GM12891 (cell line): Measurements from ENCODE around the gene AFF3.

ENCODE experiments used
- DNase-seq: peaks from one replicate; pipeline ENCODE4 v3.0.0; 2011; ENCODE audit warnings: low spot score; ENCODE audit not compliant: insufficient read length
- FAIRE-seq: peaks from 2 replicates; lab custom pipeline; 2011; peaks lifted over from hg19 to GRCh38; lab: Jason Lieb, UNC
- PAX5 ChIP-seq: IDR thresholded peaks from 2 replicates; pipeline ENCODE4 v1.6.1; 2011; ENCODE audit warnings: low read length, moderate library complexity, mild to moderate bottlenecking; ENCODE audit not compliant: insufficient read depth, severe bottlenecking
- POLR2A ChIP-seq: IDR thresholded peaks from 2 replicates; pipeline ENCODE4 v1.6.1; 2011; ENCODE audit warnings: low read depth, low read length, control low read depth
- POLR2AphosphoS5 ChIP-seq: IDR thresholded peaks from 2 replicates; pipeline ENCODE4 v1.6.1; 2011; ENCODE audit warnings: low read depth, low read length, control low read depth
- POU2F2 ChIP-seq: IDR thresholded peaks from 2 replicates; pipeline ENCODE4 v1.6.1; 2011; ENCODE audit warnings: low read depth, mild to moderate bottlenecking, control low read depth, low read length, moderate library complexity
- SPI1 ChIP-seq: IDR thresholded peaks from 2 replicates; pipeline ENCODE4 v1.6.1; 2011; ENCODE audit warnings: low read depth, low read length, control low read depth
- TAF1 ChIP-seq: IDR thresholded peaks from 2 replicates; pipeline ENCODE4 v1.6.1; 2011; ENCODE audit warnings: low read depth, low read length, control low read depth

AFF3 gene

GRCh38 chr2:99565227-99565626, 577.2 kb downstream of the AFF3 start:
- FAIRE-seq, result no peak
- no peak for DNase-seq

GRCh38 chr2:99562516-99562915, 579.9 kb downstream of the AFF3 start:
- TF ChIP-seq SPI1, result no peak
- TF ChIP-seq POU2F2, result no peak
- no peak for TF ChIP-seq PAX5
- no peak for TF ChIP-seq TAF1
- no peak for TF ChIP-seq POLR2AphosphoS5
- no peak for TF ChIP-seq POLR2A
- no peak for FAIRE-seq
- DNase-seq, result no peak

More at GRCh38 chr2:99565227-99565626, 577.2 kb downstream of the AFF3 start:
- TF ChIP-seq POLR2A (no peak), TAF1 (no peak), POLR2AphosphoS5 (no peak), PAX5 (no peak), POU2F2 (no peak), SPI1 (no peak)

- no peak for TF ChIP-seq POLR2A
- no peak for TF ChIP-seq POU2F2
- no peak for TF ChIP-seq PAX5
- no peak for TF ChIP-seq TAF1
- no peak for TF ChIP-seq SPI1
- no peak for TF ChIP-seq POLR2AphosphoS5
- DNase-seq (no peak), FAIRE-seq (no peak)
Observed at GRCh38 chr2:99561804-99562203, 580.6 kb downstream of the AFF3 start.

GRCh38 chr2:99559075-99559662, 583.2 kb downstream of the AFF3 start:
- TF ChIP-seq POU2F2, result no peak
- no peak for TF ChIP-seq SPI1
- no peak for TF ChIP-seq POLR2A
- TF ChIP-seq POLR2AphosphoS5, result no peak
- TF ChIP-seq PAX5, result no peak
- no peak for TF ChIP-seq TAF1
- DNase-seq (peak; percentile 73), FAIRE-seq (peak; percentile 95)

- TF ChIP-seq POU2F2 (no peak), POLR2A (no peak), POLR2AphosphoS5 (no peak), PAX5 (no peak), SPI1 (no peak), TAF1 (no peak)
Observed at GRCh38 chr2:99555404-99555803, 587.0 kb downstream of the AFF3 start.

GRCh38 chr2:99554871-99555270, 587.5 kb downstream of the AFF3 start:
- FAIRE-seq (no peak), DNase-seq (no peak)
- TF ChIP-seq PAX5 (no peak), POU2F2 (no peak), POLR2AphosphoS5 (no peak), TAF1 (no peak), POLR2A (no peak), SPI1 (no peak)

More at GRCh38 chr2:99555404-99555803, 587.0 kb downstream of the AFF3 start:
- DNase-seq, result no peak
- no peak for FAIRE-seq

GRCh38 chr2:99554238-99554637, 588.2 kb downstream of the AFF3 start:
- no peak for FAIRE-seq
- TF ChIP-seq TAF1, result no peak
- no peak for TF ChIP-seq POLR2A
- no peak for TF ChIP-seq POU2F2
- TF ChIP-seq SPI1, result no peak
- no peak for TF ChIP-seq PAX5
- TF ChIP-seq POLR2AphosphoS5, result no peak

GRCh38 chr2:99552529-99552928, 589.9 kb downstream of the AFF3 start:
- DNase-seq (no peak), FAIRE-seq (no peak)
- TF ChIP-seq POU2F2 (no peak), SPI1 (no peak), POLR2A (no peak), POLR2AphosphoS5 (no peak)

More at GRCh38 chr2:99554238-99554637, 588.2 kb downstream of the AFF3 start:
- DNase-seq, result no peak

GRCh38 chr2:99550368-99550767, 592.0 kb downstream of the AFF3 start:
- DNase-seq (no peak), FAIRE-seq (no peak)
- no peak for TF ChIP-seq POLR2A
- no peak for TF ChIP-seq POU2F2
- TF ChIP-seq TAF1, result no peak
- TF ChIP-seq POLR2AphosphoS5, result no peak
- TF ChIP-seq SPI1, result no peak
- TF ChIP-seq PAX5, result no peak

GRCh38 chr2:99545604-99546003, 596.8 kb downstream of the AFF3 start:
- DNase-seq (no peak), FAIRE-seq (no peak)
- TF ChIP-seq POLR2A, result no peak
- TF ChIP-seq PAX5, result no peak
- no peak for TF ChIP-seq SPI1
- TF ChIP-seq POU2F2, result no peak
- TF ChIP-seq POLR2AphosphoS5, result no peak
- TF ChIP-seq TAF1, result no peak

GRCh38 chr2:99545066-99545465, 597.3 kb downstream of the AFF3 start:
- DNase-seq, result no peak
- FAIRE-seq, result no peak
- TF ChIP-seq POLR2AphosphoS5 (no peak), POLR2A (no peak), TAF1 (no peak), POU2F2 (no peak), SPI1 (no peak), PAX5 (no peak)
